ENCODE measurements around the gene ZNF407.

The ZNF407 gene

DNA sequence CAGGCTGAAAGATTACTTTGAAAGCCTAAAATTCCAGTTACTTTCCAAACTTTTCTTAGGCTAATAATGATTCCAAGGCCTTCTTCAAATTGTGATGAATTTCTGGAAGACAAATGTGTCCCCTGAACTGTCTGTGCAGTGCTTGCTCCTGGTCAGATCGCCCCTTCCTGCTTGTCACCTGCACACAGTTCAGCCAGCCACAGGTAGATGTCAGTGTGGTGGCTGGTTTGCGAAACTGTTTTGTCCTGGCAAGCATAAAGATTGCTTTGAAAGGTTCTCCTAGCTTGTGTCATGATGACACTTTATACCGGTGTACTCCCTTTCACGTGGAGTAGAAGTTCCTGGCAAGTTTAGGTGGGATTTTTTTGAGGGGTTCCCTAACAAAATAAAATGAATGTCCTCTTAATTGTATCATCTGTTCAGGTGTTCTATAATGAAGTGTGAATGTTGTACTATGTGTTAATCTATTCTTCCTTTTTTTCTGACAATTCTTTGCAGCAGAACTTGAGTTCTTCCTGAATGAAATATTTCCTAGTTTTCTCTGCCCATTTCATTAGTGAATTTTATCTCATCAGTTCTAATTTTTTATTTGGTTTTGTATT is 298.8 kb downstream of the ZNF407 start:
- DNase-seq: no peak

DNA sequence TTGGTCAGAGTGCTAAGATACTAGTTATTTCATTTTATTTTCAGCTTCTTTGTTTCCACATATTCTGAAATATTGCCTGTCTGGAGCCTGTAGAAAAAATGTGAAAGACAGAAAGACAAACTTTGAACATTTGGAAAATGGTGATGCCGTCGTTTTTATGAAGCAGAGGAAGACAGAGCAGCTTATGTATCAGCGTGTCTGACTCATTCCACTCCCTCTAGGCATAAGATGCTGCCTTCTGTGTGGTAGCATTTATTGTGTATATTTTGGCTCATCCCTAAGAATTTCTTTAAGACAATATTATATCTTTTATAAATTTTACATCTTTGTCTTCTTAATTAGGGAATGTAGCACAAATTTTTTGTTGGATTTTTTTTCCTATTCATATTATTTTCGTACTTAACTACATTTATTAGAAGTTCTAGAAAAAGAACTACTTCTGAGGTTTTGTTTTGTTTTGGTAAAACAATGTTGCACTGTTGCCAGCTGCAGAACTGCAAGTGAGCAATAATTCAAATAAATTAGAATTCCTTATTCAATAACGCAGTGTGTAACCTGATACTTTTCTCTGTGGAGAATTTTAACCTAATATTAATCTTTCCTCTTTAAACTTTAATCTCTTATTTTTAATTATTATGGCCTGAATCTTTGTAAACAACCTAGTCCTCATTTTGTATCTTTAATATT is 300.4 kb downstream of the ZNF407 start:
- peak in 2 of 3 donors; percentile 10 to 38 for DNase-seq

DNA sequence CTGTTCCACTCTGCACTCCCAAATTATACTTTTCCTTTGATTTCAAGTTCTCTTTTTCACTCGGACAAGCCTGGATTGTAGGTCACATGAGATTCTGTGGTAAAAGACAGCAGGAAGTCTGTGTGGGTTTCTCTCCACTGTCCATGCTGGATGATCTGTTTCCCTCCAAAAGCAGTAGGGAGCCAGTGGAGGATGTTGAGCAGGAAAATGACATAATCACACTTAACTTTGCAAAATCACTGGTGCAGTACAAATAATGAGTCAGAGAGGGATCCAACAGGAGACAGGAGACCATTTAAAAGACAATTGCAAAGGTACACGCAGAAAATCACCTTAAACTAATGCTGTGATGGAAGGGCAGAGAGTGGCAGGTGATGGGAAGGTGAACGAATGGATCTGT is 301.3 kb downstream of the ZNF407 start:
- DNase-seq: peak; percentile 58 to 80 (median 65)

DNA sequence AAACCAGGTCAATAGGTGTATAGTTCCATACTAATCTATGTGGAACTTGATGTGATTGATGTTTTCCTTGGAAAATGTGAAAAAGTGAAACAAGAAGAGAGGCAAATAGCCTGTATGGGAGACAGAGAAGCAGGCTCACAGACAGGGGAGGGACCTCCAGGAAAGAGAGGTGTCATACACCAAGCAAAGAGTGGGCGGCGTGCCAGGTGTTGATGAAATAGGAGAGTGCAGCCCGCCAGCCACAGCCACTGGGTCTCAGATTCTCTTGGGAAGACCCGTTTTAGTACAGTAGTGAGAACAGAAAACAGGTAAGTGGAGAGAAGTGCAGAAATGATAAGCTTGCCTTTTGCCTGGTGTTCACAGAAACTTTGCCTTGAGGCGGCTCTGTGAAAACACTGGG is 301.9 kb downstream of the ZNF407 start:
- no peak for DNase-seq

DNA sequence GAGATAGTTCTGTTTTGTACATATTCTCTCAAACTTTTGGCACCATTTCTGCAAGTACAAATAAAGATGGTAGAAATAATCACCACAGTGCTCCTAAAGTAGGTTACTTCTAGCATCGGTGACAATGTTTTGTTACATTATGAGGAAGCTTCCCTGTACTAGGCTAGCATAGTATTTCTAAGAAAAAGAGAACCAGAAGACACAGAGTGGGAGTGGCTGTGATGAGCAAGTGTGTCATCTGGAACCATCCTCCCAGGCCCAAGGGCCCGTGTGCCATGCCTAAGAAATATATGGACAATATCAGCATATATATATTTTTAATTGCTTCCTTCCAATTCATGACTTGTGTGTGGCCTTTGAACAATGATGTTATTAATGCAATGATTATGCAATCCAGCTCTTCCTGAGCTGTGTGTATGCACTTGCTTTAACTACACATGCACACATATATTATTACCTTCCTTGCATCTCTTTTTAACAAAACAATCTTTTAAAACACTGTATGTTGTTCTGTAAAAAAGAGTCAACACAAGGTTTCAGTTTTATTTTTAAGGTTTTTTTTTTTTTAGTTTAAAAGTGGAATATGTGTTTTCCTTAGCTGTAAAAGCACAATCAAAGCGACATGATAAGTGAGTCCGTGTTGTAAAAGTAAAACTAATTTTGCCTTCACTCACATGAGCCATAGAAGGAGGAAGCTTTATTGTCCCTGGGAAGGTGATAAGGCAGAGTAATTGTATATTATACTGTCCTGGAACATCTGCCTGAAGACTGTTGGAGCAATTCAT is 303.9 kb downstream of the ZNF407 start:
- peak; percentile 69 to 80 (median 78) for DNase-seq

DNA sequence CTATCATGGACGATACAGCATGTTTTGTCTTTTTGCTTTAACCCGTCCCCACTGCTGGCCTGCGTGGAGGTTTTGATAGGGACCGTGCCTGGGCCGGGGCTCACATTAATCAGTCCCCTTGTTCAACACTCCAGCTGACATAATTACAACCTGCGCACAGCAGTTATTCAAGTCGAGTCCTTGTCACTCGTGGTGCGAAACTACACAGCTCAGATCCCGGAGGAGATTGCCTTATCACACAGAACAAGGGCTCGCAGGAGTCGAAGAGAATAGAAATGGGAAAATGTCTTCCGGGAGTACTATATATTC is 304.4 kb downstream of the ZNF407 start:
- no peak for DNase-seq

DNA sequence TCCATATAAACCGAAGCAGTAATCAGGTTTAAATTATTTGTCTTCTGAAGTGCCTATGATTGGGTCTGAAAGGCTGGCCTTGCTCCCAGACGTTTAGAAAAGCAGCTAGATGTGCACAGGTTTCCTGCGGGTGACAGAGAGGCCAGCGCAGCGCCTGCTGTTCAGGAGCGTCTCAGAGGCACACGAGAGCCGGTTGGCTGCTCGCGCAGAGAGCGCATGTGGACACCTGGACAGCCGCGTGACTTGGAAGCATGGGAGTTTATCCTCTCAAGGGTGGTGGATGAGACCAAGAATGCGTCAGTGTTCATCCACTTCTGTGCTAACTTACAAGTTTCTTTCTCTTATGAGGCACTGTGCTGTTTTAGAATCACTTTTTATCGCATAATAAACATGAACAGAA is 307.6 kb downstream of the ZNF407 start:
- no peak for DNase-seq

DNA sequence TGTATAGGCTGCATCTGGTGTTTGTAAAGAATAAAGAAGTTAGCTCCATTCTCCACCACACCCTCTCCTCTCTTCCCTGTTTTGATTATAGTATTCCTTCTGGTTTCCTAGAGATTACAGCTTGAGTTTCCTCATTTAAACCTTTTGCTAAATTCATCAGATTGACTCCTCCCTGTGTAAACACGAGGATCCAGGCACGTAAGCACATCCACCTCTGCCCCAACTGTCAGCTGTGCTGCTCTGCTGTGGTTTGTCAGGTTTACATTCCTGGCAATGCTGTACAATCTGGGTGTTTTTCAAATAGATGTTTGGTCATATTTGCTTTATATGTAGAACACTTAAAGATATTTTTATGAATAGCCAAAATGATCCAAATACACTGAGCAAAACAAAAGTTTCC is 308.5 kb downstream of the ZNF407 start:
- no peak for DNase-seq

DNA sequence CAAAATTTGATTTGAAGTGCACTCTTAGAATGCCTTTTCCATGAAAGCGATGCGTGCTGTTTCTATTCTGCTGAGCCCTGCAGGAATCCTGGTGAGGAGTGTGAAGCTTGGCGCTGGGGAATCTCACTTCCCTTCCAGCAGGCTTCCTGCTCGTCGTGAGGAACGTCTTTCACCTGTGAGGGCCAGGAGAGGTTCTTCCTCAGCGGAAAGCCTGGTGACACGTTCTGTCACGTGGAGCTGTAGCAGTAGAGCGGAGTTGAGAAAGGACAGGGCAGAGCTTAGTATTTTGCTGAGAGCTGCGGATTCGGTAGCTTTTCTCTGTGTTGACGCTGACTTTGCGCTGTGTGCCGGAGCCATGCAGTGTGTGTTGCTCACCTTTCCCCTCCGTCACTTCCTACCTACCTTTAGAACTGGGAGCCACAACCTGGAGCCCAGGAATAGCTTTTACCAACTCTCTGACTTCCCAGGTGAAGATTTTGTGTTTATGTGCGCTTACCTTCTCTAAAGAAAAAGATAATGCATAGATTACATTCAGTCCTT is 316.5 kb downstream of the ZNF407 start:
- DNase-seq: no peak

DNA sequence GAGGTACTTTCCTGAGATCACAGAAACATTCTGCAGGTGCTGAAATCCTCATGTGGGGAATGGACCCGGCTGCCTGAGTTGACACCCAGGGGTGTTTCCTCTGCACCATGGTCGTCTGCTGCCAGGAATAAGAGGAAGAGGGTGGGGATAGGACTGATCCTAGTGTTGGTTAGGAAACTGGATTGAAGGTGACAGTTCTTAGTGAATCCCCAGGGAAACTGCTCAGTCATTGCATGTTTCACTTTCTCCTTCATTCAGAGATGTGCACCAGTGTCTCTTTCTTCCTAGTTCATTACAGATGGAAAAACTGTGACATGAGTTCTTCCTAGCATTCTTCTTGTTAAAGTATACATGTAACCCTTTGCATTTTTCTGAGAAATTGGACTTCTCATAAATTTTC is 317.0 kb downstream of the ZNF407 start:
- peak in 1 of 3 donors; percentile 5 for DNase-seq

DNA sequence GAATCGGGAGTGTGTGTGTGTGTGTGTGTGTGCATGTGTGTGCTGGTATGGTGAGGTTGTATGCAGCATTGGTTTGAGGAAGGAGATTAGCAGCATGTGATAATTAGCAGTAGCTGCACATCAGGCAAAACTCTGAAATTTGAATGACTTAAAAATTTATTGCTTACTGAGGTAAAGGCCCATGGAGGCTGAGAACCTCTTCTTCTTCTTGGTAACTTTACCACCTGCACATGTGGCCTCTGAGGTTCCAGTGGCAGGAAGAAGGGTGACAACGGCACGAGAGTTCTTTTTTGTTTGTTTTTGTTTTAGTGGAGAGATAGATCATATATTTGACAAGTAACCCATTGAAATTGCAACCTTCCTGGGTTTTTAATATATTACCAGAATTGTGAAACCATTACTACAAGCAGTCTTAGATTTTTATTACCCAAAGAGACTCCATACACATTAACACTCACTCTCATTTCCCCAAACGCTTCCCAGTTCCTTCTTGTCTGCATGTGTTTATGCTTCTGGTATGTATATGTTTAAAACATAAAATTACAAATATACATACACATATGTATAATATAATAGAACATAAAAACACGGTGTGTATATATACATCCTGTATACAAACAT is 319.2 kb downstream of the ZNF407 start:
- DNase-seq: peak in 2 of 3 donors; percentile 7 to 20

DNA sequence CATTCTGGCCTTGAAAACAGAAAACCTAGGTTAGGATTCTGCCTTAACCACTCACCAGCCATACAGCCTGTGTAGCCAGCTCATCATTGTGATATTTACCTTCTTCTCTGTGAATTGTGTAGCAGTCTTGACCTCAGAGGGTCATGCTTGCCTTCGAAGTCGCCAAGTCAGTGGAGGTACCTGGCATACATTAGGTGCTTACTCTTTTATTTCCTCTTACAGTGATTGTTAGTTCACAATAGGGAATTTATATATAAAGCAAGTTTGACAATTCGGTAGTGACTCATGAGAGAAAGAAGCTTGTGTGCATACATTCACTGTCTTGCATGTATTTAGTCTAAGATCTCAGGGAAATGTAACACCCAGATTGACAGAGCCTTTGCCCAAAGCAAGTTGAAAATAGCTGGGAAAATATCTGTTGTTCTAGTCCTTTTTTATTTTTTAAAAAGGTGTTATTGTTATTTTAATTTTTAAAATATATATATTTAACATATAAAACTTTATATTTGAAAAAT is 320.7 kb downstream of the ZNF407 start:
- no peak for DNase-seq

DNA sequence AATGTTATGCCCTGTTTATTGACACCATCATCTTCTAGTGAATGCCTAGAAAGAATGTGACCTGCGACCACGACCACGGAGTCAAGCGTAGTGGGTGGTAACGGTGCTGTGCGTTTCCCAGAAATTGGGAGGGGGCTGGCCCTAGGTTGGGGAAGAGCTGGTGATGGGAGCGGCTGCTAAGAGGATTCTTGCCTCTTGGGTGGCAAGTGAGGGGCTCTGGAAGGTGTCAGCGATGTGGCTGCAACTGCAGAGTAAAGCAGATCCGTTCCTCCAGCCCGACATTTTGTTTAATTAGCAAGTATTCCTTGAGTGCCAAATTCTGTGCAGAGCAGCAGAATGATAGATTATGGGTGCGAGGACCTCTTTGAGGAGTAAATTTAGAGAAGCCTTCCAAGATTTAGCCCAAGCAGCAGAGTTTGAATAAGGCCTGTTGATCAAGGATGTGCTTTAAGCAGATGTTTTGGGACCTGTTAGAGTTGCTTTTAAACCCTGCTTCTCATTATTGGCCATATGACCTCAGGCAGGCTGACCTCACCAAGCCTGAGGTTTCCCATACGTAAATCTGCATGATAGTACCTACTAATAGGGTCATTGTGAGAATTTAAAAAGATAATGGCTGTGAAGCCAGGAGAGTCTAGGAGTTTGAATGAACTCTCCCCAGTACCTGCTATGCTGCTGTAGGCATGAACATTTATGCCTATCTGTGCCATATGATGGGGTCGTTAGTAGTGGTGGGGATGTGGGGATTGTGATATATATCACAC is 323.6 kb downstream of the ZNF407 start:
- DNase-seq: no peak

DNA sequence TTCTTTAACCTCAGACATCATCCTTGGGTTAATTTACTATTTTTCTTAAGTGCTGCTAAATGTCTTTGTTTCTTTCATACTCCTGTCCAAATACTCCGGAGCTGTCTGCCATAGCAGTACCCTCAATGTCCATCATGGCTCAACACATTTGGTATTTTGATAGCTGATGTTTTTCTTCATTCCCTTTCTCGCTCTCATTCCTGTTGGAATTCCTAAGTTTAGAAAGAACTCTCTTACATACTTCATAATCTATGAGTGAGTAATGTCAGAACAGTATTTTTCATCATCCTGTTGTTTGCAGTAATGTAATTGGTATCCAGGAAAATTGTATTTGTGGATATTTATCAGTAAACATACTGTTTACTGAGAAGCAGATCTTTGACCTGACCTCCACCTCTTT is 328.4 kb downstream of the ZNF407 start:
- DNase-seq: no peak

DNA sequence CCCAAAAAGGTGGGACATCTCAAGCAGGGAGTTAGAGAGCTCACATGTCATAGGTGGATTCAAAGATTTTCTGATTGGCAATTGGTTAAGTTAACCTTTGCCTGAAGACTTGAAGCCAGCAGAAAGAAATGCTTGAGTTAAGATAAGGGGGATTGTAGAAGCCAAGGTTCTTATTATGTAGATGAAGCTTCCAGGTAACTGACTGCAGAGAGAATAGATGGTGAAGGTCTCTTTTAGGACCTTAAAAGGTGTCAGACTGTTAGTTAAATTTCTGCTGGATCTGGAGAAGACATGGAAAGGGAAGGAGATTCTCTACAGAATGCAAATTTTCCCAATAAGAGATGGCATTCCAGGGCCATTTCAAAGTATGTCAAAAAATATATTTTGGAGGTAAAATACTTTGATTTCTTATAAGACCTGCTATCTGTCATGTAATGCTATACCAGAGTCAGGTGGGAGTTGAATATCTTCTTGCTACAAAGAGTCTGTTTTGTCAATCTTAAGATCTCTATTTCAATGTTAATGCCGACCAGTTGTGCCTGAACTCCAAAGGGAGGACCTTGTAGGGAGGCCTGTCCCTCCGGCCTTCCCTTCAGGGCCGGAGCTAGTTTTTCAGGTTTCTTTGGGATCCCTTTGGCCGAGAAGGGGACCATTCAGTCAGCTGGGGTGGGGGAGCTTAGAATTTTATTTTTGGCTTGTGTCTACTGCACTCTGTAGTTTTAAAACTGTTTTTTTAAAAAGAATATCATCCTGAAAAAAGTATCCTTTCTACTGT is 330.7 kb downstream of the ZNF407 start:
- DNase-seq: no peak

DNA sequence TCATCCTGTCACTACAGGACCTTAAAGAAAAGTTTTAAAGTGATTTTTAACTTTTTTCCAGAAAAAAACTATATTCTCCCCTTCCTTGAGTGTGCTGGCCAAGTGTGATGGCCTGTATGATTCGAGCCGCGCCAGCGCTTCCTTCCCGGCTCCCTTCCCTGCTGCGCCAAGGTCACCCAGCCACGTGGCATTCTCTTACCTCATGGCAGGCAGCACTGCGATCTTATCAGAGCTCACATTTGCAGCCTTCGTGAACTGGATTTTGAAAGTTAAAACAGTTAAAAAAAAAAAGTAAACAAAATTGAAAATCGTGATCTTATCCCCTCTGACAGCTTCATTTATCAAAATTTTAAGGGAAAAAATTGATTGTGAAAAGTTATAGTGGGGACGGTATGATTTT is 331.4 kb downstream of the ZNF407 start:
- no peak for DNase-seq

DNA sequence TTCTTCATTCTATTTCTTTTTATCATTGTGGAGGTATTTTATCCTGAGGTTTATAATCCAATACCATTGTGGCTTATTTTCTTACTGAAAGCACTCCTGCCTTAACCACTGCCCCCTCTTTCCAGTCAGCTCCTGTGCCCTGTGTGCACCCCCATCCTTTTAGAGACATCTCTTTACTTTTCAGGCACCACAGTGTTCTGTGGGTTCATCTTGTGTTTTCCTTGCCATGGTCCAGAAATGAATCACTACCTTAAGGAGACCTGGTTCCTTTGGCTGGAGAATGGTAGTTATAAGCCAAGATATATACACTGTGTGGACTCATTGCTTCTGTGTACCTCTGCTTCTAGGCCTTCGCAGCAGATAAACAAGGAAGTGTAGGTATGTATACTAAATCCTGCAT is 332.9 kb downstream of the ZNF407 start:
- no peak for DNase-seq

DNA sequence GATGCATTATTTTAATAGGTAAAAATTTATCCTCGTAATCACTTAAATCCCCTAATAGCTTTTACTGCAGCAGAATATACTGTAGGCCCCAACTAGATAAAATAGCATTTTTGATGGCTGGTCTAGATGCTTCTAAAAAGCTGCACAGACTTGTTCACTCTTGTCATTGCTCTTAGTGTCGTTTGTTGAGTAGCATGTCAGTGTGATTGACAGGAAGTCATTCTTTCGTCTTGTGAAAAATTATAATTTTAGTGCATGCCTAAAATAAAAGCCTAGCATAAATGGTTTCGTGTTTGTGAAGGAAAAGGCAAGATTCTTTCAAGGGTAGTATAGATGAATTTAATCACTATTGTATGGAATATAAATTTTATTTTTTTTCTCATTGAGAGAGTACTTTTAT is 336.3 kb downstream of the ZNF407 start:
- DNase-seq: no peak

DNA sequence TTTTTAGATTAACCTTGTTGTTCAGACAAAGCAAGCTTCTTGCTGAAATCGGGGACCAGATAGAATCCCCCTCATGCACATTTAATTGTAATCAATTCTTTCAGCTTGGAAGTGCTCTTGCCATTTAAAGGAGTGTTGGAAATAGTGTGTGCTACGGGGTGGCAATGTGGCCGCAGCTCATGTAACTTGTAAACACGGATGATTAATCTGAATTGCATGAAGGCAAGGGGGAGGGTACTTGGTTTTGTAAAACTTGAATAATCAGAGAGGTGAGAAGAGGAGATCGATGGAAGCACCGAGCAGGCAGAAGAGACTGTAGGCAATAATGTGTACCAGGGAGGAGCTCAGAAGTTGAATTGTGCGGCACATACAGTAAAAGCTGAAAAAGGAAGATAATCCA is 337.8 kb downstream of the ZNF407 start:
- DNase-seq: no peak

DNA sequence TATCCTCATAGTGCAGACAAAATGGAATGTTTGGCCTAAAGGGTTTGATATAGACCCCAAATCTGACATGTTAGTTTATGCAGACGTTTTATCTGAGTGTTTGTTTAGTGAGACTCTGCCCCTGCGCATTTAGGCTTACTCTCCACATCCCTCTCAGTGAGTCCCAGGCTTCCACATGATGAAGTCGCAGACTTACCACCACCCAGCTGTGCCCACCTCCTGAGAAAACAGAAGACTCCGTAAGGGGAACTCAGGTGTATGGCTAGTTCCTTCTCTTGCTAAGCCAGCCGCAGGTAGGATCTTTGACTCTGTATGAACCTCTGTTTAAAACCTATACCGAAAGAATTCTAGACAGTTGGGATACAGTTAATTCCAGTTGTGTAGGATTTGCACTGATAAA is 338.7 kb downstream of the ZNF407 start:
- no peak for DNase-seq

DNA sequence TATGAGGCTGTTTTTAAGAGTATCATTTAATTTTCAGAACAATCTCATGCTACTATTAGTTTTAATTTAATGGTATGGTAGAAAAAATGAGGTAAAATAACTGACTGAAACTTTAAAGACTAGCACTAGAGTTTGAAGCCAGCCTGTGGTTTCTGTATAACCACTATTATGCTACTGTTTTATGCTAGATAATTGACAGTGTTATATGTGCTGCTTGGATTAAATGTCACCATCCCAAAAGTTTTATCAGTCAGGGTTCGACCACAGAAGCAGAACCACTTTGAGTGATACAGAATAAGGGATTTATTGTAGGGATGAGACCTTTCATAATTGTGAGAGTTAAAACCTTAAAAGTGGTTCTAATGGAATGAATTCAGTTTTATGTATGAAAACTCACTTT is 339.6 kb downstream of the ZNF407 start:
- no peak for DNase-seq

DNA sequence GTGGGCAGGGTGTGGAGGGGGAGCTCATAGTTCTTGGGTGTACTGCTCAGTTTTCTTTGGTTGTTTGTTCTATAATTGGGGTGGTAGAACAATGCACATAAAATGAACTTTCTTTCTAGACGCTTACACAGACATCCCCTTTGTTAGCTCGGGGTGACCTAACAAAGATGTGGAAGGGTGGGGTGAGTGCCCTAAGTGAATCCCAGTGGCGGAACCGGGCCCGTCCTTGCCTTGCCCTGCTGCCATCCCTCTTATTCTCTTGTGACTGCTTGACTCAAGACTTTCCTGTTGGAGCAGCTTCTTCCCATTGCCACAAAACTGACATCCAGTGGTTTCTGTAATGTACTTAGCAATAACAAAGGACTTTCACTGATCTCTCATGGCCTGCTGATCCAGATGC is 343.2 kb downstream of the ZNF407 start:
- no peak for DNase-seq
